ENCODE data around the gene RNASE9.
"Not testable (repeated sequence)": the region's sequence is repeated elsewhere in the genome, so short reads cannot be mapped to it uniquely, and the experiment has no call there.

RNASE9 gene

GRCh38 chr14:20578325-20578724, 17.5 kb upstream of the RNASE9 start:
- DNase-seq (ENCODE audit: low read depth in 1 of 2, low spot score in 1 of 2), result no peak

GRCh38 chr14:20572382-20572990, 11.6 kb upstream of the RNASE9 start:
- not testable (repeated sequence) for DNase-seq (ENCODE audit: low read depth in 1 of 2, low spot score in 1 of 2)

- DNase-seq (ENCODE audit: low read depth in 1 of 2, low spot score in 1 of 2), result not testable (repeated sequence)
Observed at GRCh38 chr14:20570720-20571119, 9.9 kb upstream of the RNASE9 start.

- not testable (repeated sequence) for DNase-seq (ENCODE audit: low read depth in 1 of 2, low spot score in 1 of 2)
Observed at GRCh38 chr14:20569865-20570264, 9.0 kb upstream of the RNASE9 start.

- DNase-seq (ENCODE audit: low read depth in 1 of 2, low spot score in 1 of 2), result no peak
Observed at GRCh38 chr14:20569066-20569465, 8.2 kb upstream of the RNASE9 start.

- DNase-seq (ENCODE audit: low read depth in 1 of 2, low spot score in 1 of 2), result no peak
Observed at GRCh38 chr14:20568393-20568792, 7.5 kb upstream of the RNASE9 start.

DNA sequence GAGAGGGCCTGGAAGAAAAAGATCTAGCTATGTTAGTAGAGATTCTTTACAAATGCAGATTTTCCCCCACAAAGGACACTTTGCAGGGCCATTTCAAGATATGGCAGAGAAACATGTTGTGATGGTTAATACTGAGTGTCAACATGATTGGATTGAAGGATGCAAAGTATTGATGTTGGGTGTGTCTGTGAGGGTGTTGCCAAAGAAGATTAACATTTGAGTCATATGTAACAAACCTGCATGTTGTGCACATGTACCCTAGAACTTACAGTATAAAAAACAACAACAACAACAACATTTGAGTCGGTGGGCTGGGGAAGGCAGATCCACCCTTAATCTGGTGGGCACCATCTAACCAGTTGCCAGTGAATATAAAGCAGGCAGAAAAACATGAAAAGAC, 6.4 kb upstream of the RNASE9 start:
- DNase-seq (ENCODE audit: low read depth in 1 of 2, low spot score in 1 of 2), result not testable (repeated sequence)

GRCh38 chr14:20564501-20564997, 3.7 kb upstream of the RNASE9 start:
- no peak for DNase-seq (ENCODE audit: low read depth in 1 of 2, low spot score in 1 of 2)

DNA sequence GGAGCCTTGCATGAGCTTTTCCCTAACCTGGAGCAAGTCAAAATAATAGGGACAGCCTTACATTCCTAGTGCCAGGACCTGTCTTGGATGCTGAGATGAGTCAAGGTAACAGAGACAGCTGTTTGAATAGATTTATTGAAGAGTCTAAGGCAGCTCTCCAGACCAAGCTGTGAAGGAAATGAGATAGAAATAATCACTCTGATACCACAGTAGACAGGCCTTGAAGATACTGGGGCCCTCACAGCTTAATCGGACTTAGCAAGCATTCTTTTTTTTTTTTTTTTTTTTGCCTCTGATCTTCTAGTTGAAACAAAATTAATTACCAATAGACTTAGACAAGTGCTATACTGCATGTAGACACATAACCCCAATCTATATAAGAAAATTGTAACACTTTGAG, 3.1 kb upstream of the RNASE9 start:
- no peak for DNase-seq (ENCODE audit: low read depth in 1 of 2, low spot score in 1 of 2)

GRCh38 chr14:20559461-20559904, 1.4 kb downstream of the RNASE9 start:
- no peak for DNase-seq (ENCODE audit: low read depth in 1 of 2, low spot score in 1 of 2)

DNA sequence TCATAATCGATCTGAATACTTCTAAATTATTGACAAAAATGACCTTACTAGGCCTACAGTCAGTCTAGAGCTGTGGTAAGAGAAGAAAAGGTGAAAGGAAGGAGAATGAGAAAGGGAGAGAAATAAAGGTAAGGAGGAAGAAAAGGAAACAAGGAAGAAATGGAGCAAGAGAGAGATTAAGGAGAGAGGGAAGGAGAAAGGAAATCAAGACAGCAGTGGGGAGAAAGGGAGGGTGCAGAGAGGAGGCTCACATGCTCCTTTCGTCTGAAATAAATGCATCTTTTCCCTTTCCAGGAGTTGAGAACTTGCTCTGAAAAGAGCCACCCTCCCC, 3.7 kb downstream of the RNASE9 start:
- DNase-seq (ENCODE audit: low read depth in 1 of 2, low spot score in 1 of 2), result no peak

DNA sequence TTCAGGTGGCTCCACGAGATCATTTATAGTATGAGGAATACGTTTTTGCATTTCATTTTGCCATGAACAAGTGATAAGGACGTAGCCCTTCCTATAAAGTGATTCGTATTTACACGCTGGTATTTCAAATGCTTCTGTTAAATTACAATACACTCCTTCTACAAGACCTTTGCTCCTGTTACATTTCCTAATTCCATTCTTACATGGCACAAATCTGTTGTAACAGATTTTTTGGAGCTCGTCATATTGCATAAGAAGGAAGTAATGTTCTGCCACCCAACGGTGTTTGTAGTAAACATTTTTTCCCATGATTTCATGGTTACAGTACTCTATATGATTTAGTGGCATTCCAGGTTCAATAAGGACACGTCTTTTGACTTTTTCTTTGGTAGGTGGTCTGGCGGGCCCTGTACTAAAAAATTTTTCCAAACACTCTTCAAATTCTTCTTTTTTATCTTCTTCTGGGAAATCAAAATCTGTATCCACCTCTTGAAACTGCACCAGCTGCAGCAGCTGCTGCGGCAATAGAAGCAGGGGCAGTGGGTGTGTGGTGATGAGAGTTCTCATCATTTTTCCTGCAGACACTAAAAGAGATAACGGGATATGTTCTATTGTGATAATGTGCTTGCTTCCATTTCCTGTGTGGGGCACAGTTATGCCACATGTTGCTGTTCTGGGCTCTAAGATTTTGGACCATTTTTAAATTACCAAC, 4.2 kb downstream of the RNASE9 start:
- DNase-seq (ENCODE audit: low read depth in 1 of 2, low spot score in 1 of 2), result no peak

- no peak for DNase-seq (ENCODE audit: low read depth in 1 of 2, low spot score in 1 of 2)
Observed at GRCh38 chr14:20555845-20556244, 5.0 kb downstream of the RNASE9 start.

DNA sequence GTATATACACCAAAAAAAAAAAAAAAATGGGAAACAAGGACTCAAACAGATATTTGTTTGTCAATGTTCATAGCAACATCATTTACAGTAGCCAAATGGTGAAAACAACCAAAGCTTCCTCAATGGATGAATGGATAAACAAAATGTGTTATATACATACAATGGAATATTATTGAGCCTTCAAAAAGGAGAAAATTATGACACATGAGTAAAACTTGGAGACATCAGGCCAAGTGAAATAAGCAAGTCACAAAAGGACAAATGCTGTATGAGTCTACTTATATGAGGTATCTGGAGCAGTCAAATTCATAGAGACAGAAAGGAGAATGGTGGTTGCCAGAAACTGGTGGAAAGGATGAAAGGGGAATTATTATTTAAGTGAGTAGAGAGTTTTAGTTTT, 7.8 kb downstream of the RNASE9 start:
- DNase-seq (ENCODE audit: low read depth in 1 of 2, low spot score in 1 of 2), result no peak

GRCh38 chr14:20551606-20552005, 9.2 kb downstream of the RNASE9 start:
- no peak for DNase-seq (ENCODE audit: low read depth in 1 of 2, low spot score in 1 of 2)

- DNase-seq (ENCODE audit: low read depth in 1 of 2, low spot score in 1 of 2), result no peak
Observed at GRCh38 chr14:20550926-20551325, 9.9 kb downstream of the RNASE9 start.

- DNase-seq (ENCODE audit: low read depth in 1 of 2, low spot score in 1 of 2), result no peak
Observed at GRCh38 chr14:20548414-20549158, 12.3 kb downstream of the RNASE9 start.

GRCh38 chr14:20546877-20547276, 14.0 kb downstream of the RNASE9 start:
- DNase-seq (ENCODE audit: low read depth in 1 of 2, low spot score in 1 of 2), result no peak

- DNase-seq (ENCODE audit: low read depth in 1 of 2, low spot score in 1 of 2), result no peak
Observed at GRCh38 chr14:20539906-20540305, 20.9 kb downstream of the RNASE9 start.

DNA sequence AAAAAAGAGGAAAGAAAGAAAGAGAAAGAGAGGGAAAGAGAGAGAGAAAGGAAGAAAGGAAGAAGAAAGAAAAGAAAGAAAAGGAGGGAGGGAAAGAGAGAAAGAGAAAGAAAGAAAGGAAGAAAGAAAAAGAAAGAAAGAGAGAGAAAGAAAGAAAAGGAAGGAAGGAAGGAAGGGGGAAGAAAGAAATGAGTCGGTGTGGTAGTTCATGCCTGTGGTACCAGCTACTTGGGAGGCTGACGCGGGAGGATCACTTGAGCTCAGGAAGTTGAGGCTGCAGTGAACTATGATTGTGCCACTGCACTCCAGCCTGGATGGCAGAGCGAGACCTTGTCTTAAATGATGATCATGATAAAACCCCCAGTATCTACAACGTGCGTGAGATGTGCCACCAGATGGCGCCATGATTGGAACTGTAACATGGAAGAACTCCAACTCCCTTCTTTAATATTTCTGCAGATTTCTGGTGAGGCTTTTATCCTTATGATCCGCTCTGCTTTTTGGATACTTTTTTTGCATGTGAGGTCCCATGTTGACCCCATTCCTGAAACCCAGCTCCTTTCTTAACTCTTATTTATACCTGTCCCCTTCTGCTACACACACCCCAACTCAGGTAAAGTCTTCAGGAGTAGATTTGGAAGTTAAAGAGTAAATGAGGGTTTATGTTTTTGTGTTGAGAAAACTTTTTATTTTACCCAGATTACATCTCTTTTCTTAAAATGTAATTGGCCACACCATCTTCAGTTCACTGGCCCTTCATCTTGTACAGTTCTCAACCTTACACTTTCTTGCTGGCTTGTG, 29.9 kb downstream of the RNASE9 start:
- DNase-seq (ENCODE audit: low read depth in 1 of 2, low spot score in 1 of 2), result peak; percentile 32 to 52

DNA sequence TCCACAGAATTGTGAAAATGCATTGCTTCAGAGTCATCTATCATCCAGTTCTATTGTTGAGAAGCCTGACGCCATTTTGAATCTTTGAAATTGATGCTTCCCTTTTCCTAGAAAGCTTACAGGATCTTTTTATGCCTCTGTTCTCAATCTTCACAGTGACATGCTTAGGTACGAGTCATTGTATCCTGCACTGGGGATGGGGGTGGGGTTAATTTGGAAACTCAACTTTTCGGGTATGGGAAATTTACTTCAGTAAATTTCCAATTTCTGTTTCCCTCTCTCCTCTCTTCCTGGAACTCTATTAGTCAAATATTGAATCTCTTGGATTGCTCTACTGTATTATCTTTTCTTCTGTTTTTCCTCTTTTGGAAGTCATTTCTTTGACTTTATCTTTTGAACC, 31.0 kb downstream of the RNASE9 start:
- DNase-seq (ENCODE audit: low read depth in 1 of 2, low spot score in 1 of 2), result no peak

Data from stimulated activated CD4-positive, alpha-beta T cell treated with anti-CD3 and anti-CD28 coated beads, Interleukin-15, amount 100 ng/mL, for 1 hour (primary cell).